HEK293 (cell line): ENCODE measurements around the gene CACNA1C.

Experiments used
- ZNF202 ChIP-seq: fragments of 450-650 bp; formaldehyde crosslinking; IDR thresholded peaks from 2 replicates; pipeline ENCODE4 v1.5.1; 2016; ENCODE audit warnings: missing biosample characterization, missing genetic modification characterization, borderline replicate concordance
- ZNF701 ChIP-seq: fragments of 450-650 bp; formaldehyde crosslinking; IDR thresholded peaks from 2 replicates; pipeline ENCODE4 v1.5.1; 2016; ENCODE audit warnings: missing biosample characterization, missing genetic modification characterization
- TF ChIP-seq, protein P1 (sequence below): fragments of 450-650 bp; formaldehyde crosslinking; IDR thresholded peaks from 2 replicates; pipeline ENCODE4 v1.5.1; 2016; ENCODE audit warnings: missing biosample characterization, missing genetic modification characterization

DNA sequence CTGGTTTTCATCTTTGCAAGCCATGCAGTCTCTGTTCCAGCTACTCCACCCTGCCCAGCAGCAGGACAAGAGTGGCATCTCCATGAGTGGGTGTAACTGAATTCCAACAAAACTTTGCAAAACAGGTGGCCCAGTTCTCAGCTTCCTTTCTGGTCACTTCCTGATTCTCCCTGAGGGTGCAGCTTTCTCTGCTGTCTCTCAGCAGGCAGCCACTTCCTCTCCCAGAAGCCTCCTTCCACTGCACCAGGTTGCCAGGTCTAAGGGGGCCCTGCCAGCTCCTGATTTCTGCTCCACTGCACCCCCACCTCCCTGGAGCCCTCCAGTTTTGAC is 400.9 kb downstream of the CACNA1C start:
- TF ChIP-seq ZNF701 (tag by site-specific recombination) = no peak
- TF ChIP-seq, protein P1, sequence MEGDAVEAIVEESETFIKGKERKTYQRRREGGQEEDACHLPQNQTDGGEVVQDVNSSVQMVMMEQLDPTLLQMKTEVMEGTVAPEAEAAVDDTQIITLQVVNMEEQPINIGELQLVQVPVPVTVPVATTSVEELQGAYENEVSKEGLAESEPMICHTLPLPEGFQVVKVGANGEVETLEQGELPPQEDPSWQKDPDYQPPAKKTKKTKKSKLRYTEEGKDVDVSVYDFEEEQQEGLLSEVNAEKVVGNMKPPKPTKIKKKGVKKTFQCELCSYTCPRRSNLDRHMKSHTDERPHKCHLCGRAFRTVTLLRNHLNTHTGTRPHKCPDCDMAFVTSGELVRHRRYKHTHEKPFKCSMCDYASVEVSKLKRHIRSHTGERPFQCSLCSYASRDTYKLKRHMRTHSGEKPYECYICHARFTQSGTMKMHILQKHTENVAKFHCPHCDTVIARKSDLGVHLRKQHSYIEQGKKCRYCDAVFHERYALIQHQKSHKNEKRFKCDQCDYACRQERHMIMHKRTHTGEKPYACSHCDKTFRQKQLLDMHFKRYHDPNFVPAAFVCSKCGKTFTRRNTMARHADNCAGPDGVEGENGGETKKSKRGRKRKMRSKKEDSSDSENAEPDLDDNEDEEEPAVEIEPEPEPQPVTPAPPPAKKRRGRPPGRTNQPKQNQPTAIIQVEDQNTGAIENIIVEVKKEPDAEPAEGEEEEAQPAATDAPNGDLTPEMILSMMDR (tag by site-specific recombination) = no peak
- no peak for TF ChIP-seq ZNF202
